Measurements from ENCODE around the gene VPS35. TPM values are rescaled to one million over a fixed set of nuclear protein-coding genes. Genes with fewer than 3 reads are reported as not detected.

The VPS35 gene
- total RNA-seq, 1 experiment from 2014 or later: 86.8 TPM

DNA sequence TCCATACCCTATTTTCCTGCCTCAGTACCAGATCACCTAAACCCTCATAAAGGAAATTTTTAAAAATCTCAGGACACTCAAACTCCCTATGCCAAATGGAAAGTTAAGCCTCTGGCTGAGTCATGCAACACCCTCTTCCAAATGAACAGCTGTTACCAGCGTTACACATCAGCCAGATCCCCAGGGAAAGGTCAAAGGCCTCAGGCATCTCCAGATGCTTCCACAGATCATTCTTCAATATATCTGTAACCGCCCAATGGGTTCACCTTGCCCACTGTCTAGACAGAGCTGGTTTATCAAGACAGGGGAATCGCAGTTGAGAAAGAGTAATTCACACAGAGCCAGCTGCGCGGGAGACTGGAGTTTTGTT lies 38.7 kb downstream of the VPS35 start:
- ATAC-seq (no peak), DNase-seq (ENCODE audit: low read depth, low spot score) (no peak)
- H3K36me3 ChIP-seq (ENCODE audit: control insufficient read depth, insufficient read depth, low read length): no peaks in the 10 kb centered on the region
- intact Hi-C loops (cut with micrococcal nuclease; ENCODE audit: unreplicated experiment) (no loop called here), in situ Hi-C loops (cut with HindIII; ENCODE audit: low pct_unique_long_range_greater_than_20kb, low sequenced_read_pairs) (no loop called here)
- no peaks in the 10 kb centered on the region for H3K4me1 ChIP-seq (ENCODE audit: control insufficient read depth, insufficient read depth, low read length)
- BruUV-seq (replicated peaks): no TSS peak
- no peak overlapping the region for H3K4me3 ChIP-seq (ENCODE audit: low read depth in 2 of 2, low read length in 2 of 2)
- POLR2A ChIA-PET: no interaction called here
- H3K9me3 ChIP-seq (ENCODE audit: control insufficient read depth, insufficient read depth, low read depth, low read length): no peaks in the 10 kb centered on the region
- TF ChIP-seq SIN3A (IDR thresholded peaks at IDR 0.05; ENCODE audit: borderline replicate concordance, insufficient read depth, low read depth, low read length) (no peak), CTCF (IDR thresholded peaks at IDR 0.05) (no peak), POLR2AphosphoS5 (IDR thresholded peaks at IDR 0.05; ENCODE audit: low read depth, low read length) (no peak), TCF7L2 (IDR thresholded peaks at IDR 0.05; ENCODE audit: low read depth, low read length) (no peak)
- TF ChIP-seq, protein P1, sequence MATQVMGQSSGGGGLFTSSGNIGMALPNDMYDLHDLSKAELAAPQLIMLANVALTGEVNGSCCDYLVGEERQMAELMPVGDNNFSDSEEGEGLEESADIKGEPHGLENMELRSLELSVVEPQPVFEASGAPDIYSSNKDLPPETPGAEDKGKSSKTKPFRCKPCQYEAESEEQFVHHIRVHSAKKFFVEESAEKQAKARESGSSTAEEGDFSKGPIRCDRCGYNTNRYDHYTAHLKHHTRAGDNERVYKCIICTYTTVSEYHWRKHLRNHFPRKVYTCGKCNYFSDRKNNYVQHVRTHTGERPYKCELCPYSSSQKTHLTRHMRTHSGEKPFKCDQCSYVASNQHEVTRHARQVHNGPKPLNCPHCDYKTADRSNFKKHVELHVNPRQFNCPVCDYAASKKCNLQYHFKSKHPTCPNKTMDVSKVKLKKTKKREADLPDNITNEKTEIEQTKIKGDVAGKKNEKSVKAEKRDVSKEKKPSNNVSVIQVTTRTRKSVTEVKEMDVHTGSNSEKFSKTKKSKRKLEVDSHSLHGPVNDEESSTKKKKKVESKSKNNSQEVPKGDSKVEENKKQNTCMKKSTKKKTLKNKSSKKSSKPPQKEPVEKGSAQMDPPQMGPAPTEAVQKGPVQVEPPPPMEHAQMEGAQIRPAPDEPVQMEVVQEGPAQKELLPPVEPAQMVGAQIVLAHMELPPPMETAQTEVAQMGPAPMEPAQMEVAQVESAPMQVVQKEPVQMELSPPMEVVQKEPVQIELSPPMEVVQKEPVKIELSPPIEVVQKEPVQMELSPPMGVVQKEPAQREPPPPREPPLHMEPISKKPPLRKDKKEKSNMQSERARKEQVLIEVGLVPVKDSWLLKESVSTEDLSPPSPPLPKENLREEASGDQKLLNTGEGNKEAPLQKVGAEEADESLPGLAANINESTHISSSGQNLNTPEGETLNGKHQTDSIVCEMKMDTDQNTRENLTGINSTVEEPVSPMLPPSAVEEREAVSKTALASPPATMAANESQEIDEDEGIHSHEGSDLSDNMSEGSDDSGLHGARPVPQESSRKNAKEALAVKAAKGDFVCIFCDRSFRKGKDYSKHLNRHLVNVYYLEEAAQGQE (IDR thresholded peaks at IDR 0.05; ENCODE audit: insufficient read depth in 1 of 2, low read depth in 2 of 2, low read length in 1 of 2): no peak
- no peak overlapping the region for H3K27ac ChIP-seq (ENCODE audit: low read length)
- H3K27me3 ChIP-seq (ENCODE audit: control insufficient read depth, insufficient read depth, low read length): no peaks in the 10 kb centered on the region
- CTCF ChIA-PET: no interaction called here

DNA sequence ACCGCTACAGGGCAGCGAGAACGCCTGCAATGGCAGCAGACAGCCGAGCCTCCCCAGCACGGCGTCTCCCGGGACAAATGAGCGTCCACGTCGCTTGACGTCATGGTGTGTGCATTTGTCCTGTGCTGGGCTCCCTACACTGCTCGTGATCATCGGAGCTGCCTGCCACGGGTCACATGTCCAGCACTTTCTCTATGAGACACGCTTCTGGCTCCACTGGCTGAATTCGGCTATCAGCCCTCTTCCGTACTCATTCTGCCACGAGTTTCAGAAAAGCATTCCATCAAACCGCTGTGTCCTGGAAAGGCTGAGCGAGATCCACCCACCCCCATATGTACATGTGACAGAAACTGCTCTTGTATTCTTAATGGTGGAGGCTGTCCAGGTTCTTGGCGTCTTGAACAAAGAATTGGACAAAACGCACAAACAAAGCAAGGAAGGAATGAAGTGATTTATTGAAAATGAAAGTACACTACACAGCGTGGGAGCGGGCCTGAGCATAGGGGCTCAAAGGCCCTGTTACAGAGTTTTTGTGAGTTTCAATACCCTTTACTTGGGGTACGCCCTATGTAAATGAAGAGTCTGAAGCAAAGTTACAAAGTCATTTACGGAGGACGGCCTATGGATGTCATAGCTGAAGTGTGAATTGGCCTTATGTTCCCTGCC lies 39.3 kb downstream of the VPS35 start:
- ChIA-PET POLR2A (no interaction called here), CTCF (no interaction called here)
- in situ Hi-C loops (cut with HindIII; ENCODE audit: low pct_unique_long_range_greater_than_20kb, low sequenced_read_pairs): no loop called here
- no peaks in the 10 kb centered on the region for H3K27me3 ChIP-seq (ENCODE audit: control insufficient read depth, insufficient read depth, low read length)
- no peak for TF ChIP-seq SIN3A (IDR thresholded peaks at IDR 0.05; ENCODE audit: borderline replicate concordance, insufficient read depth, low read depth, low read length)
- no peak for TF ChIP-seq TCF7L2 (IDR thresholded peaks at IDR 0.05; ENCODE audit: low read depth, low read length)
- no peak for TF ChIP-seq CTCF (IDR thresholded peaks at IDR 0.05)
- TF ChIP-seq POLR2AphosphoS5 (IDR thresholded peaks at IDR 0.05; ENCODE audit: low read depth, low read length): no peak
- TF ChIP-seq, protein P1 (IDR thresholded peaks at IDR 0.05; ENCODE audit: insufficient read depth in 1 of 2, low read depth in 2 of 2, low read length in 1 of 2): no peak
- H3K36me3 ChIP-seq (ENCODE audit: control insufficient read depth, insufficient read depth, low read length): no peaks in the 10 kb centered on the region
- no peak overlapping the region for H3K27ac ChIP-seq (ENCODE audit: low read length)
- no peaks in the 10 kb centered on the region for H3K9me3 ChIP-seq (ENCODE audit: control insufficient read depth, insufficient read depth, low read depth, low read length)
- intact Hi-C loops (cut with micrococcal nuclease; ENCODE audit: unreplicated experiment): no loop called here
- H3K4me3 ChIP-seq (ENCODE audit: low read depth in 2 of 2, low read length in 2 of 2): no peak overlapping the region
- BruUV-seq (replicated peaks): no TSS peak
- DNase-seq (ENCODE audit: low read depth, low spot score) (no peak), ATAC-seq (no peak)
- H3K4me1 ChIP-seq (ENCODE audit: control insufficient read depth, insufficient read depth, low read length): no peaks in the 10 kb centered on the region

All from Panc1 (cell line).